Erythroblast (primary cell): Measurements from ENCODE around the gene RAD51B.
A peak's percentile ranks its signal among the peaks of the same experiment; 100 is the strongest.

Experiments used
- DNase-seq, 2 experiments: peaks; one replicate each; lab custom pipeline; 2025; lab: John Stamatoyannopoulos, UW
- GATA1 ChIP-seq: IDR thresholded peaks from 2 replicates; pipeline ENCODE4 v1.6.1; 2011; ENCODE audit warnings: low read depth, mild to moderate bottlenecking, control low read depth, low read length, moderate library complexity
- POLR2A ChIP-seq: IDR thresholded peaks from 2 replicates; pipeline ENCODE4 v1.6.1; 2011; ENCODE audit warnings: mild to moderate bottlenecking, low read length

Gene RAD51B

DNA sequence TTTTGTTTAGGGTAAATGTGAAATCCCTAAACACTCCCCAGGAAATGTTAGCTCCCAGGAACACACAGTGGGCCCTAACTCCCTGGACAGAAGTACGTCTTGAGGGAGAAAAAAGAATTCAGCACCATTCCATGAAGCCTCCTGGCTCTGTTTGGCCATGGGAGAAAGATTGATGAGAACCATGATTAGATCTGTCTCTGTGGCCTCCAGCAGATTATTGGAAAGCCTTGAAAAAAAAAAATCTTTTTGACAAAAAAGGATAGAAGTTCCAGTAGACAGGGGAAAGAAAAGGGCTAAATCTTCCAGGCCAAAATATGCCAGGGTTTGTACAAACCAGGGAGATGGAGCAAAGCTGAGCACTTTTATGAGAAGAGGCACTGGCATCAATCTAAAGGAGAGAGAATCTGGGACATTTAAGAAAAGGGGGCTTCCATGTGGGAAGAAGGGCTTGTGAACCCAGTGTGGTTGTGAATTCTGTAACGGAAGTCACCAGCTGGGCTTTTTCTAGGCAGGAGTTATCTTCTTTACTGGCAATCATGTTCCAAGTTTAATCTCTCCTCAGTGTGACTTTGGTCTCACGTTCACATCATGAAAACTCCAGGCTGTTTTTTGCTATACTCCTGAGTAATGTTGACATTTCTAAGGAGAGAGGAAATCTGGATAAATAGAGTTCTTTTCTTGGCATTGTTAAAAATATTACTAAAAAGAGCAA, 426.7 kb downstream of the RAD51B start:
- no peak for DNase-seq
- TF ChIP-seq POLR2A (no peak), GATA1 (no peak)

DNA sequence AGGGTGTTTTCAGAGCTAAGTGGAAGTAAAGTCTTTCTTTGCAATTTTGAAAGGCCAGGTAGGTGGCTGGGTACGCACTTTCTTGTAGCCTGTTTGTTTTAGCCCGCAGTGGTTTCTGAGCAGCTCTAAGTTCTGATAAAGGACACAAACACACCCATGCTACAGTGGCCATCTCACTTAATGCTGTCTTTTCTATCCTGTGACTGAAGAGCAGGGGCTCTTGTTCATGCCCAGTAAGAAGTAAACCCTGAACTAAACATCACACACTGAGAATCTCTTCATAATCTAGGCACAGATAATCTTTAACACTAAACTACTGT, 427.2 kb downstream of the RAD51B start:
- peak; percentile 22 to 32 for DNase-seq
- TF ChIP-seq GATA1: no peak
- no peak for TF ChIP-seq POLR2A

GRCh38 chr14:68247274-68247673, 427.7 kb downstream of the RAD51B start:
- TF ChIP-seq POLR2A (no peak), GATA1 (no peak)
- DNase-seq: no peak

- TF ChIP-seq POLR2A: no peak
- TF ChIP-seq GATA1: no peak
- no peak for DNase-seq
Observed at GRCh38 chr14:68247676-68248268, 428.2 kb downstream of the RAD51B start.

GRCh38 chr14:68248481-68249255, 429.1 kb downstream of the RAD51B start:
- peak; percentile 60 to 64 for DNase-seq
- TF ChIP-seq POLR2A (no peak), GATA1 (no peak)

- no peak for DNase-seq
Observed at GRCh38 chr14:68249661-68250451, 430.3 kb downstream of the RAD51B start.

DNA sequence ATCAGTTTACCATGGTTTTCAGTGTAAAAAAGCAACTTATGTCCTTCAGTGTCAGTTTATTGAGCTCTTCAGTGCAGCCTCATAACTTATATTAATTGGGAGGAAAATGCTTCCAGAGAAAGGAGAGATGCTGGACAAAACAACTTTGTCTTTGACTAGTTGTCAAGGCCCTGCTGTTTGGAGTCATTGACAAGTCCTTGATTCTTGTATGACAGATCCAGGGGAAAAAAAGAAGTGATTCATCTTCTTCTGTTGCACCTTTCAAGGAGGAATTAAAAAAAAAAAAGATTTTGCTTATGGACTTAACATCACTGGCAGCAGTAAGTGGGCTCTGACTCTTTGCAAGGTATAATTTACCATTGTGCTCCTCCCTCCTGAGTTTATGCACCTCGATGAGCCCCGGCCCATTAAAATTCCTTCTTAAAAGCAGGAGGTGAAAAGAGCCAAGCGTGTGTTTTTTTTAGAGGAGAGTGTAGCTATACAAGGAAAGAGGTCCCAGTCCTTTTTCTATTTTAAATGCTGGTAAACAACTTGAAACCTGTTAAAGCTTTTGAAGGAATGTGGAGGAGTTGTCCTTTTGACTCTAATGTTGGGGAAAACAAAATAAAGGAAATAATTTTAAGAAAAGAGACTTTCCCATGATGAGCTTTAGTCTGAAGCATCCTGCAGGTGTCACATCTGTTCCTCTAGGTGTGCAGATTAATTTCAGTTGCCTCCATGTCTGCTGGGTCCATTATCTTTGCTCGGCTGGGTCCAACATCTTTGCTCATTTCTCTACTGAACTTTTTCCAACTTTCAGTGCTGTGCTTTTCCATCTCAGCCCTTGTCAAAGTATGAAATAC, 431.6 kb downstream of the RAD51B start:
- TF ChIP-seq POLR2A (no peak), GATA1 (no peak)
- DNase-seq: no peak

More at GRCh38 chr14:68249661-68250451, 430.3 kb downstream of the RAD51B start:
- no peak for TF ChIP-seq POLR2A
- TF ChIP-seq GATA1: no peak

- TF ChIP-seq POLR2A (no peak), GATA1 (no peak)
- DNase-seq: peak in 1 of 2 experiments; percentile 14
Observed at GRCh38 chr14:68251769-68252100, 432.2 kb downstream of the RAD51B start.

- TF ChIP-seq POLR2A (no peak), GATA1 (no peak)
- DNase-seq: no peak
Observed at GRCh38 chr14:68253160-68253780, 433.7 kb downstream of the RAD51B start.

DNA sequence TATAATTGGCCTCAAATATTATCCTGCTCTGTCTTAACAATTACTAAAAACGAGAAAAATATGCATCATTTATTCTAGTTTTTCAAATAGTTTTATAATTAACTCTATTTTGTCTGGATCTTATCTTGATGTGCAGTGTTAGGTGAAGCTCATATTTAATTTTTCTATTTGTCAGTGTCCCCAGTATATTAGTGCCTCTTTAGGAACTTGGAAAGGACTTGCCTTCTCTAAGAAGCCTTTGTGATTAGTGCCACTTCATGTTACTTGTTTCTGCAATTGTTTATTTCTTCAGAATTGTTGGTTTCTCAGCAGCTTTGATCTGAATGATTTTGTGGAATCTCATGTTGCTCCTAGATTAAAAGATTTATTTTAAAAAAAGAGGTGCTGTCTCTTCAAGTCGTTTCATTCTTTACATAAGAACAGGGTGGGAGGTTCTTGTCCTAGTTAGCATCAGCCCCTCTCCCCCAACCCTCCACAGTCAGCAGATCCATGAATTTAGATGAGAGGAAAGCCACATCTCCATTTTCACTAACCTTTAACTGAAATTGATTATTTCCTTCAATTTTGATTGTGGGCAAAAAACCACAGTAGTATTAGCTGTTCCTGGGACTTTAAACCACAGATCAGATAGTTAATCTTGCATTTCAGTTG, 434.4 kb downstream of the RAD51B start:
- DNase-seq: no peak
- TF ChIP-seq POLR2A: no peak
- no peak for TF ChIP-seq GATA1

- TF ChIP-seq GATA1: no peak
- TF ChIP-seq POLR2A: no peak
- no peak for DNase-seq
Observed at GRCh38 chr14:68254669-68255527, 435.3 kb downstream of the RAD51B start.
